NCI-H2196 (cell line): ENCODE results near the gene EIF3K.
"Not testable (repeated sequence)": the region's sequence is repeated elsewhere in the genome, so short reads cannot be mapped to it uniquely, and the experiment has no call there.

Experiments used
- DNase-seq: peaks from one replicate; lab custom pipeline; 2025; ENCODE audit not compliant: unreplicated experiment; lab: John Stamatoyannopoulos, UW

The EIF3K gene

GRCh38 chr19:38617764-38618589, 1.0 kb upstream of the EIF3K start, which contains the start of gene MAP4K1:
Gene MAP4K1, minus strand, starts transcription at chr19:38617953. Its CDS starts 58 bp downstream, at chr19:38617895.
- no peak for DNase-seq

- DNase-seq, result no peak
Observed at GRCh38 chr19:38619361-38620174, 580 bp downstream of the EIF3K start.

- DNase-seq, result no peak
Observed at GRCh38 chr19:38624822-38625221, 5.8 kb downstream of the EIF3K start.

- no peak for DNase-seq
Observed at GRCh38 chr19:38626401-38626800, 7.4 kb downstream of the EIF3K start.

GRCh38 chr19:38629568-38629967, 10.6 kb downstream of the EIF3K start:
- DNase-seq, result no peak

- DNase-seq, result not testable (repeated sequence)
Observed at GRCh38 chr19:38631301-38631700, 12.3 kb downstream of the EIF3K start.

GRCh38 chr19:38631811-38632475, 13.0 kb downstream of the EIF3K start:
- DNase-seq, result not testable (repeated sequence)

GRCh38 chr19:38632476-38633213, 13.7 kb downstream of the EIF3K start:
- DNase-seq, result no peak

- peak; percentile 68 for DNase-seq
Observed at GRCh38 chr19:38634757-38635482, 15.9 kb downstream of the EIF3K start.

- no peak for DNase-seq
Observed at GRCh38 chr19:38635483-38636399, 16.8 kb downstream of the EIF3K start.

- DNase-seq, result no peak
Observed at GRCh38 chr19:38638461-38638860, 19.5 kb downstream of the EIF3K start.

GRCh38 chr19:38639679-38640078, 20.7 kb downstream of the EIF3K start:
- DNase-seq, result no peak

GRCh38 chr19:38640368-38640767, 21.4 kb downstream of the EIF3K start:
- no peak for DNase-seq

- no peak for DNase-seq
Observed at GRCh38 chr19:38642176-38642575, 23.2 kb downstream of the EIF3K start.

- no peak for DNase-seq
Observed at GRCh38 chr19:38644719-38645118, 25.7 kb downstream of the EIF3K start.

- peak; percentile 98 for DNase-seq
Observed at GRCh38 chr19:38647368-38647965, 28.5 kb downstream of the EIF3K start, which contains the start of gene ACTN4. Gene ACTN4, plus strand, starts transcription at chr19:38647649. Its CDS starts 97 bp downstream, at chr19:38647746.

- no peak for DNase-seq
Observed at GRCh38 chr19:38647966-38648768, 29.2 kb downstream of the EIF3K start.
